AG08396 (cell line): ENCODE measurements around the gene RPL36AL.

ENCODE experiments used
- DNase-seq: peaks from one replicate; pipeline ENCODE4 v3.0.0; 2012; ENCODE audit warnings: low spot score, mixed read lengths

RPL36AL gene

GRCh38 chr14:49581209-49582112 is 39.0 kb downstream of the RPL36AL start:
- DNase-seq, result no peak

GRCh38 chr14:49579841-49580240 is 40.6 kb downstream of the RPL36AL start:
- no peak for DNase-seq

- DNase-seq, result no peak
Measured at GRCh38 chr14:49578141-49578540, 42.3 kb downstream of the RPL36AL start.

GRCh38 chr14:49574038-49574437 is 46.4 kb downstream of the RPL36AL start:
- DNase-seq, result no peak

- DNase-seq, result no peak
Measured at GRCh38 chr14:49569281-49569680, 51.1 kb downstream of the RPL36AL start.
